Measurements from ENCODE around the gene FUT7.

- TF ChIP-seq CTCF (IDR thresholded peaks at IDR 0.05): no peak
- no peak for TF ChIP-seq POLR2A (IDR thresholded peaks at IDR 0.05)
Observed at GRCh38 chr9:137035937-137036336, 4.0 kb upstream of the FUT7 start.
